GM12875 (cell line): ENCODE measurements around the gene CDC42BPB.

ENCODE experiments used
- H3K4me3 ChIP-seq: one replicate; pipeline ENCODE4 v1.5.1; 2011; ENCODE audit warnings: low read depth, low read length, control low read depth
- TF ChIP-seq, protein P1 (sequence below): IDR thresholded peaks from 2 replicates; pipeline ENCODE4 v1.5.1; 2011; ENCODE audit warnings: low read depth, mild to moderate bottlenecking, control low read depth, inconsistent platforms, low read length, moderate library complexity, borderline replicate concordance; ENCODE audit not compliant: insufficient read depth

The CDC42BPB gene

DNA sequence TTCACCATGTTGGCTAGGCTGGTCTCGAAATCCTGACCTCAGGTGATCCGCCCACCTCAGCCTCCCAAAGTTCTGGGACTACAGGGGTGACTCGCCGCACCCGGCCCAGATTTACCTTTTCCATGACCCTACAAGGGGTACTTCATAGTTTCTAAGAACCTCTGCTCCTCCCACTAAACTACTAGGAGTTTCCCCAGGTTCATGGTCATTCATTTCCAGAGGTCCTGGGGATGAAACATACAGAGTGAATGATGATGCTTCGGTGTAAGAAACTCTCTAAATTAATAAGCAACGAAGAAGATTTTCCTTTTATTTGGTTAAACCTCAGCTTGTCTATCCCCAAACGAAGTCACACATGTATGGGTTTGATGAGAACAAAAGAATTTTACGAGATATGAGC lies 77.9 kb downstream of the CDC42BPB start:
- TF ChIP-seq, protein P1, sequence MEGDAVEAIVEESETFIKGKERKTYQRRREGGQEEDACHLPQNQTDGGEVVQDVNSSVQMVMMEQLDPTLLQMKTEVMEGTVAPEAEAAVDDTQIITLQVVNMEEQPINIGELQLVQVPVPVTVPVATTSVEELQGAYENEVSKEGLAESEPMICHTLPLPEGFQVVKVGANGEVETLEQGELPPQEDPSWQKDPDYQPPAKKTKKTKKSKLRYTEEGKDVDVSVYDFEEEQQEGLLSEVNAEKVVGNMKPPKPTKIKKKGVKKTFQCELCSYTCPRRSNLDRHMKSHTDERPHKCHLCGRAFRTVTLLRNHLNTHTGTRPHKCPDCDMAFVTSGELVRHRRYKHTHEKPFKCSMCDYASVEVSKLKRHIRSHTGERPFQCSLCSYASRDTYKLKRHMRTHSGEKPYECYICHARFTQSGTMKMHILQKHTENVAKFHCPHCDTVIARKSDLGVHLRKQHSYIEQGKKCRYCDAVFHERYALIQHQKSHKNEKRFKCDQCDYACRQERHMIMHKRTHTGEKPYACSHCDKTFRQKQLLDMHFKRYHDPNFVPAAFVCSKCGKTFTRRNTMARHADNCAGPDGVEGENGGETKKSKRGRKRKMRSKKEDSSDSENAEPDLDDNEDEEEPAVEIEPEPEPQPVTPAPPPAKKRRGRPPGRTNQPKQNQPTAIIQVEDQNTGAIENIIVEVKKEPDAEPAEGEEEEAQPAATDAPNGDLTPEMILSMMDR = no peak
- H3K4me3 ChIP-seq = no peak overlapping the region

DNA sequence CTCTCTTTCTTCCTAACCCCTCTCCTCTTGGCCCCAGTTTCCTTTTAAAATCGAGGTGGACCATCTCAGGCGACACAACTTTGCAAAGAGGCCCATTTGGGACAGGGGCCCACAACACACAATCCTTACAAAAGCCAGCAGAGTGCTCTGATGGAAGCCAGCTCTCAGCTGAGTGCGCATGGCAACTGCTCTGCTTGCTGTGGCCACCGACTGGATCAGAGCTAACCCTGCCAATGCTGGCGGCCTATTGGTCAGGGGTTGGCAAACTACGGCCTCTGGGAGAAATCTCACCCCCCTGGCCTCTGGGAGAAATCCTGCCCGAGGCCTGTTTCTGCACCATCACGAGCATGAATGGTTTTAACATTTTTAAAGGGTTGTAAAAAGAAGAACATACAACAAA lies 79.9 kb downstream of the CDC42BPB start:
- TF ChIP-seq, protein P1 = no peak
- H3K4me3 ChIP-seq = no peak overlapping the region

DNA sequence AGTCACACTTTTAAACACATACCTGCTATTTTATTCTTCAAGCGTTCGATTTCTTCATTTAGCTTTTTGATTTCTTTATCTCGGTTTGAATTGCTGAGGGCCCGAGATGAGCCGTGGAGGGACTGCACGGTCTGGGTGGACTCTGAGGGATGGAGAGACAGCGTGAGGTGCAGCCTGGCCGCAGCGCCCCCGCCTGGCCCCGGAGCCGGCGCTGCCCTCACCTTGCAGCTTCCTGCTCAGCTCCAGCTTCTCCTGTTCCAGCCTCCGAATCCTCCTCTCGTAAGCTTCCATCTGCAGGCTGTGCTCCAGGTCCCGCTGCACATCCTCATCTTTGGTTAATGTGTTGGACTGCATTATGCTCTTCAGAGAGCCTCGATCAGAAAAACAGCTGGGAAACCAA lies 81.7 kb downstream of the CDC42BPB start:
- H3K4me3 ChIP-seq = no peak overlapping the region
- TF ChIP-seq, protein P1 = no peak

DNA sequence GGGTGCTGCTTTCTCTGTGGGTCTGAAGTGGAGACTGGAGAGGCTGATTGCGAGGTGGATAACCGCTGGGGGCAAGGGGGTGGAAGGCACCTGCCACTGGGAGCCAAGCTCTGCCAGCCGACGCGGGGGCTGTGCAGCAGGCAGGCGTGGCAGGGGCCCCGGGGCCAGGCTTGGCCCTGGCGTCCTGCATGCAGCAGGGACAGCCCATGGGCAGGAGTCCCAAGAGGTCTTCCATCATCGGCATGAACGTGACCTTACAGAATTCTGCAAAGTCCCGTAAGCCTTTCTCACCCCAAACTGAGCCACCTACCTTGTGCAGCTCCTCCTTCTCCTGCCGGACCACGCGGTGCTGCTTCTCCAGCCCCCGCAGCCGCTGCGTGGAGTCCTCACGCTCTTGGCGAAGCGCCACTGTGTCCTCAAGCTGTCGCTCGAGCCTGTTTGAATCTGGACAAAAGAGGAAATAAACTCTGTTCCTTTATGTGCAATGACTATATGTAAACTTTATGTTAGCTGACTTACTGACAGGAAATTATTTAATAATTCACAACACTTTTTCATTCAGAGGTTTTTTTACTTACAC lies 83.6 kb downstream of the CDC42BPB start:
- no peak overlapping the region for H3K4me3 ChIP-seq
- TF ChIP-seq, protein P1 = no peak

DNA sequence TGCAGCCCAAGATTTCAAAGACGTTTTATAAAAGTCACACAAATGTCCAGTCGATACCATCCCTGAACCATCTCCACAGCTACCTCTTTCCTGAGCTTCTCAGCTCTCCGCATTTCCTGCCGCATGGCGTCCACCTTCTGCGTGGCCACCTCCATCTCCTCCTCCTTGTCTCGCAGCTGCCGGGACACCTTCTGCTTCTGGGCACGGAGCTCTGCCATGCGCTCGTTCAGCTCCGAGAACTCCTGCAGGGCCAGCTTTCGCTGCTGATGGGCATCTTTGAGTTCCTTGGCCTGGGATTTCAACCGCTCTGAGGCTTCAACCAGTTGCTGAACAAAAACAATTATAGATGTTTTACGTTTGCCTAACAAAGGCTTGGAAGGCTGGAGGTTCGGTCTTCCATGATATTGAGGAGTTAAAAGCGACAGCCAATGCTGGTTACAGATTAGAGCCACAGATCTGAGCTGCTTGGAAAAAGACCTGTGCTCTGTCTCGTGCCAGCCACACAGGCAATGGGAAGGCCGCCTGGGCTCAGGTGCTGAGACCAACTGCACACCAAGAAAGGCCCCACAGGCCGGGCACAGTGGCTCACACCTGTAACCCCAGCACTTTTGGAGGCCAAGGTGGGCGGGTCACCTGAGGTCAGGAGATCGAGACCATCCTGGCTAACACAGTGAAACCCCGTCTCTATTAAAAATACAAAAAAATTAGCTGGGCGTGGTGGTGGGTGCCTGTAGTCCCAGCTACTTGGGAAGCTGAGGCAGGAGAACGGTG lies 85.3 kb downstream of the CDC42BPB start:
- TF ChIP-seq, protein P1 = no peak

DNA sequence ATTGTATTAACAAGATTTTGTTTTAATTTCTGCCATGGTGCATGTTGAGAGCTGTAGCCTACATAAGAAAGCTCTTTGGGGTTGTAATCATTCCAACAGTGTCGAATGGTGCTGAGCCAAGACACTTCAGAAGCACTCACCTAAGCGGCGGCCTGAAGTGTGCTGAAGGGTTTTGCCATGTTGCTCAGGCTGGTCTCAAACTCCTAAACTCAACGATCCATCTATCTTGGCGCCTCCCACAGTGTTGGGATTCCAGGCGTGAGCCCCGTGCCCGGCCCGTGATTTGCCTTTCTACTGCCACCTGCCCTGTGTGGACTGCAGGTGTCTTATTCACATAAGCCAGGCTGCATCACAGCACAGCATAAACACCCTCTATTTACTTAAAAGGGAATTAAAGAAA lies 86.0 kb downstream of the CDC42BPB start:
- TF ChIP-seq, protein P1 = no peak

More for the DNA sequence above, 85.3 kb downstream of the CDC42BPB start:
- no peak overlapping the region for H3K4me3 ChIP-seq

DNA sequence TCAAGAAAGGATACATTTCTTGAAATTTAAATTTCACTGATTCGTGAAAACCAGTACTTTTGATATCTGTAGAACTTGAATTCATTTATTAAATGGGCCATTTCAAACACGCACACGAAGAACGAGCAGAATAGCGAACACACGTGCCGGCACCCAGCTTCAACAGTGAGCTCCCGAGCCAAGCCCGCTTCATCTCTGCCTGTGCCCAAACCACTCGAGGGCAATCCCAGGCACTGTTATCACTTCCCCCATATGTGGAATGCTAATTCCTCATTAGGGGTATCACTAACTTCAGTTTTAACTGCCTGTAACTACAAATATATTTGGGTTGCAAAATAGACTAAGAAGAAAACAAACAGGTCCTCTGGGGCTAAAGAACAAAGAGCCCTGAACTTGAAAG lies 86.9 kb downstream of the CDC42BPB start:
- TF ChIP-seq, protein P1 = no peak

More for the DNA sequence above, 86.0 kb downstream of the CDC42BPB start:
- H3K4me3 ChIP-seq = no peak overlapping the region

More for the DNA sequence above, 86.9 kb downstream of the CDC42BPB start:
- no peak overlapping the region for H3K4me3 ChIP-seq
